ENCODE results near the gene PCOLCE2.
A peak's percentile ranks its signal among the peaks of the same experiment; 100 is the strongest.

PCOLCE2 gene

GRCh38 chr3:142904639-142905436, 16.0 kb upstream of the PCOLCE2 start:
- TF ChIP-seq, protein P1, sequence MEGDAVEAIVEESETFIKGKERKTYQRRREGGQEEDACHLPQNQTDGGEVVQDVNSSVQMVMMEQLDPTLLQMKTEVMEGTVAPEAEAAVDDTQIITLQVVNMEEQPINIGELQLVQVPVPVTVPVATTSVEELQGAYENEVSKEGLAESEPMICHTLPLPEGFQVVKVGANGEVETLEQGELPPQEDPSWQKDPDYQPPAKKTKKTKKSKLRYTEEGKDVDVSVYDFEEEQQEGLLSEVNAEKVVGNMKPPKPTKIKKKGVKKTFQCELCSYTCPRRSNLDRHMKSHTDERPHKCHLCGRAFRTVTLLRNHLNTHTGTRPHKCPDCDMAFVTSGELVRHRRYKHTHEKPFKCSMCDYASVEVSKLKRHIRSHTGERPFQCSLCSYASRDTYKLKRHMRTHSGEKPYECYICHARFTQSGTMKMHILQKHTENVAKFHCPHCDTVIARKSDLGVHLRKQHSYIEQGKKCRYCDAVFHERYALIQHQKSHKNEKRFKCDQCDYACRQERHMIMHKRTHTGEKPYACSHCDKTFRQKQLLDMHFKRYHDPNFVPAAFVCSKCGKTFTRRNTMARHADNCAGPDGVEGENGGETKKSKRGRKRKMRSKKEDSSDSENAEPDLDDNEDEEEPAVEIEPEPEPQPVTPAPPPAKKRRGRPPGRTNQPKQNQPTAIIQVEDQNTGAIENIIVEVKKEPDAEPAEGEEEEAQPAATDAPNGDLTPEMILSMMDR (IDR thresholded peaks at IDR 0.05; ENCODE audit: insufficient read depth, low read depth, low read length, missing control alignments): peak; percentile 15
- H3K4me3 ChIP-seq (ENCODE audit: low read length): no peak overlapping the region
- DNase-seq (ENCODE audit: low read depth): peak; percentile 68

- H3K4me3 ChIP-seq (ENCODE audit: low read length): no peak overlapping the region
- TF ChIP-seq, protein P1 (IDR thresholded peaks at IDR 0.05; ENCODE audit: insufficient read depth, low read depth, low read length, missing control alignments): no peak
- no peak for DNase-seq (ENCODE audit: low read depth)
Observed at GRCh38 chr3:142902356-142902755, 13.5 kb upstream of the PCOLCE2 start.

DNA sequence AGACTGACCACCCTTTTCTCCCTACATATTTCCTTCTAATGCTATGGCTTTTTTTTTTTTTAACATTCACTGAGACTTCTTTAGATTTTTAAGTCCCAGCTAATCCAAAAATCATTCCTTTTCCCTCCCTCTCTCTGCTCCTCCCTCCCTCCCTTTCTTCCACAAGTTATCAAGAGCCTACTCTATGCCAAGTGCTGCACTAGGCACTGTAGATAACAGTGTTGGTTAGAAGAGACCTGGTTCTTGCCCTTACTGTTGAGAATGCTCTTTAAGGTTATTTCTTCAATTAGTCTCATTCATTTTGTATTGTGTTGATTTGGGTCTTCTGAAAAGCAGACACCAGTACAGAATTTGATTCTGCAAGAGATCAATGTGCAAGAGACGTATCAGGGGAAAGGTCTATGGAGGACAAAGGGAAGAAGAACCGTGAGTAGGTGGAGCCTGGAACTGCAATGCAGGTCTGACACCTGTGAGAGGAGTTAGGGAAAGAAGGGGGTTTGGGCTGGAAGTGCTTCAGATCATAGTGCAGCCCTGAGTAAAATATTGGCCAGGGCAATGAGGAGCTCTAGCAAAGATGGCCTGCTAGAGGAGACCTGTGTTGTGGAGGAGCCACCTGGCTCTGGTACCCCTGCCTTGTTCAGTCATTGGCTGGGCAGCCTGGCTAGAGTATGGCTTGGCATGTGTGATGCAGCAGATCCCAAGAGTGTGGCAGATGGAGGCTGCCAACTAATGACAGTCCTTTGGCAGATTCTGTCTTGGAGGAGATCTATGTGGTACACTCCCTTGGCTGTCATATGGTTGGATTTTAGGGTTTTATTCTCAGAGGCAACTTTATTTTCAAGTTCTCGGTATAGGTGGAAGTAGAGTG, 9.7 kb upstream of the PCOLCE2 start:
- DNase-seq (ENCODE audit: low read depth): no peak
- TF ChIP-seq, protein P1 (IDR thresholded peaks at IDR 0.05; ENCODE audit: insufficient read depth, low read depth, low read length, missing control alignments): no peak
- H3K4me3 ChIP-seq (ENCODE audit: low read length): no peak overlapping the region

DNA sequence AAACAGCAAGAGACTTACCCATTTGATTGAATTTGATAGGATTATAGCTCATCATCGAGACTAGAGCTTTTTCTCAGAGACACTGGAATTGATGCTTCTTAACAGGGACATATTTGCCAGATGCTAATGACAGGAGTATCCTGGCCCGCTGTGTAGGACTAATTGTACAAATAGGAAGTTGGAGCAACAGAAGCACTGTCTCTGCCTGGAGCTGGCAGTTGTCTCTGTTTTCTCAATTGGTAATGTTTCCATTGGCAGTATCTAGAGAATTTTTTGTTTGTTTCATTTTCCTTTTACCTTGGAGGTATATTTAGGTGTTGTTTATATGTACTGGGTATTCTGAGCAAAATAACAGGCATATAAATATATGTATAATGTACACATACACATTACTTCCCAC, 8.9 kb upstream of the PCOLCE2 start:
- TF ChIP-seq, protein P1 (IDR thresholded peaks at IDR 0.05; ENCODE audit: insufficient read depth, low read depth, low read length, missing control alignments): no peak
- no peak overlapping the region for H3K4me3 ChIP-seq (ENCODE audit: low read length)
- DNase-seq (ENCODE audit: low read depth): no peak

- H3K4me3 ChIP-seq (ENCODE audit: low read length): no peak overlapping the region
- TF ChIP-seq, protein P1 (IDR thresholded peaks at IDR 0.05; ENCODE audit: insufficient read depth, low read depth, low read length, missing control alignments): no peak
- peak; percentile 34 for DNase-seq (ENCODE audit: low read depth)
Observed at GRCh38 chr3:142896996-142897395, 8.1 kb upstream of the PCOLCE2 start.

DNA sequence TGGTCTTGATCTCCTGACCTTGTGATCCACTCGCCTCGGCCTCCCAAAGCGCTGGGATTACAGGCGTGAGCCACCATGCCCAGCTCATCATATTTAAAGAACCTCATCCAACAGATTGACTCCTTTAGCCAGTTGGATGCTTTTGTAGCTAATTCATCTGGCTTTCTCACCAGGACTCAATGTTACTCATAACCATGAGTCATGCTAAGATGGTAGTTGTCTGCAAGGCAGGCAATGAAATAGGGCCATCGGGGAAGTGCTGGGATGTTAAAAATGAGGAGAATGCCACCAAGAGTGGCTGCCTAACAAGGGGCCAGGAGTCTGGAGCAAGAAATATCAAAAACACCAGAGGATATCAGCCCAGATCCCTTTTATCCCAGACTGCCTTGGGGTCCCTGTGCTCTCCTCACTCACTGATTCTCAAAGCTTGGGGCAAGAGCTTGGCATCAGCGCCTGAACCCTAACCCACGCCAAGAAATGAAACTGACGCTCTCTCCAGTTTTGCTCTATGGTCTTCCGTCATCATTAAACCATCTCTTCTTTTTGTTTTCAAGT, 7.4 kb upstream of the PCOLCE2 start:
- H3K4me3 ChIP-seq (ENCODE audit: low read length): no peak overlapping the region
- DNase-seq (ENCODE audit: low read depth): peak; percentile 84
- TF ChIP-seq, protein P1 (IDR thresholded peaks at IDR 0.05; ENCODE audit: insufficient read depth, low read depth, low read length, missing control alignments): no peak
